ENCODE data around the gene ALDH1A1. TPM values are rescaled to one million over a fixed set of nuclear protein-coding genes. Genes with fewer than 3 reads are reported as not detected.

ALDH1A1 gene
- total RNA-seq, 1 donor from 2014 or later = 1.6 TPM

GRCh38 chr9:72893437-72893836, 59.4 kb downstream of the ALDH1A1 start:
- TF ChIP-seq CTCF (conservative IDR thresholded peaks at IDR 0.05; ENCODE audit: low read depth, low read length) = no peak
- H3K4me3 ChIP-seq (ENCODE audit: low read depth, low read length) = no peak overlapping the region
- no peak for DNase-seq (ENCODE audit: low read depth)

- DNase-seq (ENCODE audit: low read depth) = no peak
- H3K4me3 ChIP-seq (ENCODE audit: low read depth, low read length) = no peak overlapping the region
- no peak for TF ChIP-seq CTCF (conservative IDR thresholded peaks at IDR 0.05; ENCODE audit: low read depth, low read length)
These were observed 61.8 kb downstream of the ALDH1A1 start for GRCh38 chr9:72891043-72891442.

GRCh38 chr9:72888943-72889342, 63.9 kb downstream of the ALDH1A1 start:
- TF ChIP-seq CTCF (conservative IDR thresholded peaks at IDR 0.05; ENCODE audit: low read depth, low read length) = no peak
- H3K4me3 ChIP-seq (ENCODE audit: low read depth, low read length) = no peak overlapping the region
- no peak for DNase-seq (ENCODE audit: low read depth)

GRCh38 chr9:72888067-72888466, 64.8 kb downstream of the ALDH1A1 start:
- TF ChIP-seq CTCF (conservative IDR thresholded peaks at IDR 0.05; ENCODE audit: low read depth, low read length) = no peak
- DNase-seq (ENCODE audit: low read depth) = no peak
- H3K4me3 ChIP-seq (ENCODE audit: low read depth, low read length) = no peak overlapping the region

- no peak for DNase-seq (ENCODE audit: low read depth)
- no peak for TF ChIP-seq CTCF (conservative IDR thresholded peaks at IDR 0.05; ENCODE audit: low read depth, low read length)
- H3K4me3 ChIP-seq (ENCODE audit: low read depth, low read length) = no peak overlapping the region
These were observed 66.5 kb downstream of the ALDH1A1 start for GRCh38 chr9:72886386-72886785.

GRCh38 chr9:72884508-72884907, 68.3 kb downstream of the ALDH1A1 start:
- H3K4me3 ChIP-seq (ENCODE audit: low read depth, low read length) = no peak overlapping the region
- no peak for TF ChIP-seq CTCF (conservative IDR thresholded peaks at IDR 0.05; ENCODE audit: low read depth, low read length)
- no peak for DNase-seq (ENCODE audit: low read depth)

- DNase-seq (ENCODE audit: low read depth) = peak; percentile 6
- no peak for TF ChIP-seq CTCF (conservative IDR thresholded peaks at IDR 0.05; ENCODE audit: low read depth, low read length)
- no peak overlapping the region for H3K4me3 ChIP-seq (ENCODE audit: low read depth, low read length)
These were observed 69.0 kb downstream of the ALDH1A1 start for GRCh38 chr9:72883875-72884274.
